Erythroblast (primary cell): ENCODE measurements around the gene CD81.

Experiments
- GATA1 ChIP-seq: IDR thresholded peaks from 2 replicates; pipeline ENCODE4 v1.6.1; 2011; ENCODE audit warnings: low read depth, mild to moderate bottlenecking, control low read depth, low read length, moderate library complexity
- POLR2A ChIP-seq: IDR thresholded peaks from 2 replicates; pipeline ENCODE4 v1.6.1; 2011; ENCODE audit warnings: mild to moderate bottlenecking, low read length

DNA sequence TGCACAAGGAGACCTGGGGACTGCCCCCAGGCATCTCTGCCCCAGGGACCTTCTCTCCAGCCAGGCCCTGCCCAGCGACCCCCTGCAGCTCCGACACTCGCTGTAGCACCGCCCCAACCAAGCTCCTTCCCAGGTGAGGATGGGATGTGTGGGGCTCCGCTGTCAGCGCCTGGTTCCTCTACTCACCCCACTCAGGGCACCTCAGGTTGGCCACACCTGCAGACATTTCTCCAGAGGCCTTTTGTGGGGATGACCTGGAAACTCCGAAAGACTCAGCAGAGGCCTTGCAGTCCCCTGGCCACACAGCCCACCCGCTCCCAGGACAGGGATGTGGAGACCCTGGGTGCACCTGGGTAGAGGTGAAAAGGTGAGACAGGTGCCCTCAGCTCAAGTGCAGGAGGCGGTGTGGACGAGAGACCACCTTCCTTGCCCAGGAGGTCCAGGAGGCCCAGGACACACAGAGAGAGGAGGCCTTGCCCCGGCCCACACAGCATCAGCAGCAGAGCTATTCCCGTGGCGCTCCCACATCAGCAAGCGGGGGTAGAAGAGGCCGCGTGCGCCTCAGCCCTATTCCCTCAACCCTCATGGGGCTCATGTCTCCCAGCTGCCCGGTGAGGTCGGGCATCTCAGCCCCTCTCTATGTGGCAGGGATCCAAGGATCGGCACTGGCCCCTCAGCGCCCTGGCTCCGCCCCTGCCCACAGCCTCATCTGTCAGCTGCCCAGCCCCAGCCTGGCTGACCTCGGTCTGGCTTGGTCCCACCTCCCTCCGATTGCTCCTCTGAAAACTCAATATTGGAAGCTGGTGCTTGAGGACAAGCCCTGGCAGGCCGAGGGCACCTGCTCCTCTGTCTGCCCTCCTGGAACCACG is 46.3 kb downstream of the CD81 start:
- no peak for TF ChIP-seq POLR2A
- TF ChIP-seq GATA1, result no peak
